RPMI8226 (cell line): ENCODE results near the gene NPHP4.

Source experiments
- DNase-seq: peaks from one replicate; pipeline ENCODE4 v3.0.0-alpha.2; 2015

The NPHP4 gene

DNA sequence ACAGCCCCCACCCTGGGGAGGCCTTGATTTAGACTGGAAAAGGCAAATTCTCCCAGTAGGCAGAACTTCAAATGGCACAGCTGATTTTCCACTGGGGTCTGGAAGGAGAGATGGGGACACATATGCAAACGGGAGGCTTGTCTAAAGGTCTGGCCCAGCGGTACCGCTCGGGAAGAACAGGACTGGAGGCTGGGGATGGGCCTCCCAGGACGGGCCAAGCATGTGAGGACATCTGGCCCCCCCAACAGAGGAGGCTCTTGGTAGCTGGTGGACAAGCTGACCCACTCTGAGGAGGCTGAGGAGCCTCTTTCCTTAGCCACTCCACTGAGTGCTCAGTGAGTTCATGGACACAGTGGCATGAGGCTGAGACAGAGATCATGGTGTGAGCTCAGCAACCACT, 170.0 kb downstream of the NPHP4 start:
- DNase-seq = no peak

DNA sequence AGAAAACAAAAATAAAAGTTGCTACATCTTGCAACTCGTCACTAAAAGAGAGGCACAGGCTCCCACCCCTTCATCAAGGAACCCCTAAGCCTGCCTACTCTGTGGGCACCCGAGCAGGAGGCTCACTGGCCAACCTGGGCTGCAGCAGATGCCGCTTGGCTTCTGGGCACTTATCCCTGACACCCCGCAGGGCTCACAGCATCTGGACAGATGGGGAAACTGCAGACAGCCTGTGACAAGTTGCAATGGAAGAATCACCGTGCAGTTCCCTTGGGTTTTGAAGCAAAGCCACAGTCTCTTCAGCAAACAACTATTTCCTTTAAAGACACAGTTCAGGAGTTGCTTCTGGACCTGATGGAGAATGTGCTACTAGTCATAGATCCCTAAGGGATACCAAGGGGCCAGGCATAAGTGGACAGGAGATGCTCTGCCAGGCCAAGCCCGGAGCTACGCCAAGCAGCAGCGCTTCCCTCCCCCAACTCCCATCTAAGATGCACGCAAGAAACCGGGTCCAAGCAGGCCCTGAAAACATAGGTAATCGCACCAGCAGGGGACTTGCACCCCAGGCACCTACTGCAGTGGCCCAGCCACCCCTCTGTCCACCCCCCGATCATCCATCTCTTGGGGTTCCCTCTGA, 170.6 kb downstream of the NPHP4 start:
- no peak for DNase-seq

DNA sequence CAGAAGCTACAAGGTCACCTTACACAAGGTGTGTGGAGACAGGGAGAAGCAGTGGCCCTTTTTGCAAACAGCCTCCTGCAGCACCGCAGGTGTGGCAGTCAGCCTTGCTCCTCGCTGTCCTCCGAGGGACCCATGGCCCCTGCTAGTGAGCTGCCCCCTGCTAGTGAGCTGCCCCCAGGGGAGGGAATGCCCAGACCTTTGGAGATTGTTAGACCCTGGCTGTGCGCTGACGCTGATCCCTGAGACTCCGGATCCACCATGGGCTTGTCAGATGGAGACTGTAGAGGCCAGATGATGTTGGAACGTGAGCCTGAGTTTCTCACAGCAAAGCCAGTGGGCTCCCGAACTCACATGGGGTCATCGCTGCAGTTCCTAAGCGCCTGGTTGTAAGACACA, 172.2 kb downstream of the NPHP4 start:
- no peak for DNase-seq

GRCh38 chr1:5819391-5820025, 172.7 kb downstream of the NPHP4 start:
- no peak for DNase-seq

DNA sequence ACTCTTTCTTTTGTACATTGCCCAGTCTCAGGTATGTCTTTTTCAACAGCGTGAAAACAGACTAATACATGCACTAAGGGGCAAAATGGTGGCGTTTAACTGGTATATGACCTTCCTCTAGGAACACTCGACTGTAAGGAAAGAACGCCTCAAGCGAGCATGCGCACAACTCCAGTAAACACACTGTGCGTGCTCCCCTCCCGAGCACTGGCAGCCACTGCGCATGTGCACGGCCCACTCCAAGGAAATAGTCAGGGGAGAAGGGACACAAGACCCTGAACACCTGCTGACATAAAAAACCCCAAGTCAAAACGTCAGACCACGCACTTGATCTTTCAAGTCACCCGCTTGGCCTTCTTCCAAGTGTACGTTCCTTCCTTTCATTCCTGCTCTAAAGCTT, 173.5 kb downstream of the NPHP4 start:
- DNase-seq = no peak

DNA sequence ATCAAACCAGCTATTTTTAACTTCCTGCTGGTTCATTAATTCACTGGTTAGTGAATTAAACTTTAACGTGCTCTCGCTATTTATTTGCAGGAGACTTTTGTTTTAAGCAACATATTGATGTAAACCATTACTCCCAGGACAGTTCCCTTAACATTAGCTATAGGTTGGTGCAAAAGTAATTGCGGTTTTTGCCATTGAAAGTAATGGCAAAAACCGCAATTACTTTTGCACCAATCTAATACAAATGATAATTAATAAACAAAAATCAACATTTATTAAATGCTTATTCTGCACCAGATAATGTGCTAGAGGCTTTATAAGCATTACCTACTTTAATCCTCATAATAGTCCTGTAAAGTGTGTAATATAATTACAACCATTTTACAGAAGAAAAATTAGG, 176.5 kb downstream of the NPHP4 start:
- no peak for DNase-seq

DNA sequence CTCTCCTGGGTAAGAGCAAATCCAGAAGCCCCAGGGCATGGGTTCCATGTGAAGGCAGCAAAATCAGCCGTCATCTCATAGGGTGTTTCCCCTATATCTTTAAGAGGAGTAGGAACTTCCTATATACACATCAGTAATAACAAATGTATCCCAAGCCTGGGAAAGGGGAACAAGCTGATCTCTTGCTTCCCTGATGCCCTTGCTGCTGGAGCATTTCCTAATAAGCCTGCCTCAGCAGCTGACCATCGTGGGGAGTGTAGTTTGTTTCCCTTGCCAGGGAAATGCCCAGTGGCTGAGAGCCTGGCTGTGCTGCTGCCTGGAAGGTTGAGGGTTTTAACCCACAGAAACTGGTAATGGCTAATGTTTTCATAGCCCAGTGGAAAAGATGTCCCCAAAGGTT, 177.0 kb downstream of the NPHP4 start:
- no peak for DNase-seq

- peak; percentile 40 for DNase-seq
Observed at GRCh38 chr1:5814046-5814619, 178.1 kb downstream of the NPHP4 start.

GRCh38 chr1:5813480-5813879, 178.7 kb downstream of the NPHP4 start:
- no peak for DNase-seq
